ENCODE data around the gene ALDH3B2. TPM values are rescaled to one million over a fixed set of nuclear protein-coding genes. Genes with fewer than 3 reads are reported as not detected.

The ALDH3B2 gene
- total RNA-seq, 1 experiment from 2014 or later: not detected

DNA sequence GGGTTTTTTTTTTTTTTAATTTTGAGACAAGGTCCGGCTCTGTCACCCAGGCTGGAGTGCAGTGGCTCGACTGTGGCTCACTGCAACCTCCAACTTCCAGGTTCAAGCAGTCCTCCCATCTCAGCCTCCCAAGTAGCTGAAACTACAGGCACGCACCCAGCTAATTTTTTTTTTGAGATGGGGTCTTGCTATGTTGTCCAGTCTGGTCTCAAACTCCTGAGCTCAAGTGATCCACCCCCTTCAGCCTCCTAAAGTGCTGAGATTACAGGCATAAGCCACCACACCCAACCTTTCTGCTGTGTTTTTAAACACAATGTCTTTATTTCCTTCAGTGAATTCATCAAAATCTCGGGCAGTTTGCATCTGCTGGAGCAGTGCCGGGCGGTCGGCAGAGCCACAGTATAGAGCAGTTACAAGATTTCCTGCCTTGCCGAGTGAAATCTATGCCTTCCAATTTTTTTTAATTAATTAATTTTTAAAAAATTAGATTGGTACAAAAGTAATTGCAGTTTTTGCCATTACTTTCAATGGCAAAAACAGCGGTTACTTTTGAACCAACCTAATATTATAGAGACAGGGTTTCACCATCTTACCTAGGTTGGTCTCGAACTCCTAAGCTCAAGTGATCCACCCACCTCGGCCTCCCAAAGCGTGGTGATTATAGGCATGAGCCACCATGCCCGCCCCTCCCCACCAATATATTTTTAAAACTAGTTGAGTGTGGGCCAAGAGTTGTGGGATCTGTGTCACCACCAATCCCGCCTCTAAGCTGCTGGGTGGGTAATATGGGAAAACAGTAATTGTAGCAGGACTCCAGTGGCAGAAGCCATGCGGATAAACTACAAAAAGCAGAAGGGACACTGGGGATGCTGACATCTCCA lies 21.2 kb downstream of the ALDH3B2 start:
- ATAC-seq (no peak), DNase-seq (ENCODE audit: low read depth, low spot score) (no peak)
- Histone ChIP-seq H3K36me3 (ENCODE audit: control insufficient read depth, insufficient read depth, low read length) (no peaks in the 10 kb centered on the region), H3K27me3 (ENCODE audit: control insufficient read depth, insufficient read depth, low read length) (0 out of 2 replicates have a peak, but pooled peaks cover 2% of the 10 kb centered on the region), H3K27ac (ENCODE audit: low read length) (no peak overlapping the region), H3K4me3 (ENCODE audit: low read depth in 2 of 2, low read length in 2 of 2) (no peak overlapping the region), H3K9me3 (ENCODE audit: control insufficient read depth, insufficient read depth, low read depth, low read length) (no peaks in the 10 kb centered on the region), H3K4me1 (ENCODE audit: control insufficient read depth, insufficient read depth, low read length) (peaks cover 4% of the 10 kb centered on the region; the same call in 1 of the 2 replicates)
- POLR2A ChIA-PET: no interaction called here
- CTCF ChIA-PET: no interaction called here
- intact Hi-C loops (cut with micrococcal nuclease; ENCODE audit: unreplicated experiment) (no loop called here), in situ Hi-C loops (cut with HindIII; ENCODE audit: low pct_unique_long_range_greater_than_20kb, low sequenced_read_pairs) (no loop called here)
- no TSS peak for BruUV-seq (replicated peaks)
- TF ChIP-seq TCF7L2 (IDR thresholded peaks at IDR 0.05; ENCODE audit: low read depth, low read length): no peak
- TF ChIP-seq SIN3A (IDR thresholded peaks at IDR 0.05; ENCODE audit: borderline replicate concordance, insufficient read depth, low read depth, low read length): no peak
- TF ChIP-seq, protein P1, sequence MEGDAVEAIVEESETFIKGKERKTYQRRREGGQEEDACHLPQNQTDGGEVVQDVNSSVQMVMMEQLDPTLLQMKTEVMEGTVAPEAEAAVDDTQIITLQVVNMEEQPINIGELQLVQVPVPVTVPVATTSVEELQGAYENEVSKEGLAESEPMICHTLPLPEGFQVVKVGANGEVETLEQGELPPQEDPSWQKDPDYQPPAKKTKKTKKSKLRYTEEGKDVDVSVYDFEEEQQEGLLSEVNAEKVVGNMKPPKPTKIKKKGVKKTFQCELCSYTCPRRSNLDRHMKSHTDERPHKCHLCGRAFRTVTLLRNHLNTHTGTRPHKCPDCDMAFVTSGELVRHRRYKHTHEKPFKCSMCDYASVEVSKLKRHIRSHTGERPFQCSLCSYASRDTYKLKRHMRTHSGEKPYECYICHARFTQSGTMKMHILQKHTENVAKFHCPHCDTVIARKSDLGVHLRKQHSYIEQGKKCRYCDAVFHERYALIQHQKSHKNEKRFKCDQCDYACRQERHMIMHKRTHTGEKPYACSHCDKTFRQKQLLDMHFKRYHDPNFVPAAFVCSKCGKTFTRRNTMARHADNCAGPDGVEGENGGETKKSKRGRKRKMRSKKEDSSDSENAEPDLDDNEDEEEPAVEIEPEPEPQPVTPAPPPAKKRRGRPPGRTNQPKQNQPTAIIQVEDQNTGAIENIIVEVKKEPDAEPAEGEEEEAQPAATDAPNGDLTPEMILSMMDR (IDR thresholded peaks at IDR 0.05): no peak
- TF ChIP-seq, protein P2, sequence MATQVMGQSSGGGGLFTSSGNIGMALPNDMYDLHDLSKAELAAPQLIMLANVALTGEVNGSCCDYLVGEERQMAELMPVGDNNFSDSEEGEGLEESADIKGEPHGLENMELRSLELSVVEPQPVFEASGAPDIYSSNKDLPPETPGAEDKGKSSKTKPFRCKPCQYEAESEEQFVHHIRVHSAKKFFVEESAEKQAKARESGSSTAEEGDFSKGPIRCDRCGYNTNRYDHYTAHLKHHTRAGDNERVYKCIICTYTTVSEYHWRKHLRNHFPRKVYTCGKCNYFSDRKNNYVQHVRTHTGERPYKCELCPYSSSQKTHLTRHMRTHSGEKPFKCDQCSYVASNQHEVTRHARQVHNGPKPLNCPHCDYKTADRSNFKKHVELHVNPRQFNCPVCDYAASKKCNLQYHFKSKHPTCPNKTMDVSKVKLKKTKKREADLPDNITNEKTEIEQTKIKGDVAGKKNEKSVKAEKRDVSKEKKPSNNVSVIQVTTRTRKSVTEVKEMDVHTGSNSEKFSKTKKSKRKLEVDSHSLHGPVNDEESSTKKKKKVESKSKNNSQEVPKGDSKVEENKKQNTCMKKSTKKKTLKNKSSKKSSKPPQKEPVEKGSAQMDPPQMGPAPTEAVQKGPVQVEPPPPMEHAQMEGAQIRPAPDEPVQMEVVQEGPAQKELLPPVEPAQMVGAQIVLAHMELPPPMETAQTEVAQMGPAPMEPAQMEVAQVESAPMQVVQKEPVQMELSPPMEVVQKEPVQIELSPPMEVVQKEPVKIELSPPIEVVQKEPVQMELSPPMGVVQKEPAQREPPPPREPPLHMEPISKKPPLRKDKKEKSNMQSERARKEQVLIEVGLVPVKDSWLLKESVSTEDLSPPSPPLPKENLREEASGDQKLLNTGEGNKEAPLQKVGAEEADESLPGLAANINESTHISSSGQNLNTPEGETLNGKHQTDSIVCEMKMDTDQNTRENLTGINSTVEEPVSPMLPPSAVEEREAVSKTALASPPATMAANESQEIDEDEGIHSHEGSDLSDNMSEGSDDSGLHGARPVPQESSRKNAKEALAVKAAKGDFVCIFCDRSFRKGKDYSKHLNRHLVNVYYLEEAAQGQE (IDR thresholded peaks at IDR 0.05; ENCODE audit: insufficient read depth in 1 of 2, low read depth in 2 of 2, low read length in 1 of 2): no peak
- no peak for TF ChIP-seq POLR2AphosphoS5 (IDR thresholded peaks at IDR 0.05; ENCODE audit: low read depth, low read length)

DNA sequence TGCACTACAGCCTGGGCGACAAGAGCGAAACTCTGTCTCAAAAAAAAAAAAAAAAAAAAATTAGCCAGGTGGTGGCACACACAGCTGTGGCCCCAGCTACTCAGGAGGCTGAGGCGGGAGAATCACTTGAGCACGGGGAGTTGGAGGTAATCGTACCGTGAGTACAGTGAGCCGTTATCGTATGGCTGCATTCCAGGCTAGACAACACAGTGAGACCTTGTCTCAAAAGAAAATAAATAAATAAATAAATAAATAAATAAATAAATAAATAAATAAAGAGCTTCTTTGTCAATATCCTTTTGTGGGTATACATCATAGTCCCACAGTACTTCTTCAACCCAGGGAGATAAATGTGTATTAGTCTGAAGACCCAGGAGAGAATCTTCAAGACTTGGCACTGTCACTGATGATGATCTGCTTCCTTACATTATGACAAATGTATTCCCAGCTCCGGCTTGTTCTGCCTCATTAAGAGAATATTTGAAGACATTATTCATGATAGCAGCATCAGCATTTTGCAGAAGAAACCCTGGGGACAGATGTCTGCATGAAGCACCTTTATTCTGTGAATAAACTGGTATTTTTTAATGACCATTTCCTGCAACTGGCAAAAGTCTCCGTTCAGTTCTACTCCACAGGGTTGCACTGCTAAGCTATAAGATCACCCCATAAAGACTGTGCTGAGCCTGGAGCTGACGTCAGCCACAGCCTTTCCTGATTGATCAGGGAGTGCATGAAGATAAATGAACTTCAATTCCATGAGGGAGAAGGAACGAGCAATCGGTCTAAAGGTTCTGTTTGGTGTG lies 22.2 kb downstream of the ALDH3B2 start:
- Histone ChIP-seq H3K4me1 (ENCODE audit: control insufficient read depth, insufficient read depth, low read length) (peaks cover 4% of the 10 kb centered on the region; the same call in 1 of the 2 replicates), H3K9me3 (ENCODE audit: control insufficient read depth, insufficient read depth, low read depth, low read length) (no peaks in the 10 kb centered on the region), H3K27me3 (ENCODE audit: control insufficient read depth, insufficient read depth, low read length) (0 out of 2 replicates have a peak, but pooled peaks cover 2% of the 10 kb centered on the region), H3K36me3 (ENCODE audit: control insufficient read depth, insufficient read depth, low read length) (no peaks in the 10 kb centered on the region), H3K27ac (ENCODE audit: low read length) (no peak overlapping the region), H3K4me3 (ENCODE audit: low read depth in 2 of 2, low read length in 2 of 2) (no peak overlapping the region)
- no TSS peak for BruUV-seq (replicated peaks)
- DNase-seq (ENCODE audit: low read depth, low spot score): no peak
- intact Hi-C loops (cut with micrococcal nuclease; ENCODE audit: unreplicated experiment) (no loop called here), in situ Hi-C loops (cut with HindIII; ENCODE audit: low pct_unique_long_range_greater_than_20kb, low sequenced_read_pairs) (no loop called here)
- POLR2A ChIA-PET: no interaction called here
- TF ChIP-seq, protein P1 (IDR thresholded peaks at IDR 0.05): no peak
- TF ChIP-seq SIN3A (IDR thresholded peaks at IDR 0.05; ENCODE audit: borderline replicate concordance, insufficient read depth, low read depth, low read length): no peak
- no peak for TF ChIP-seq POLR2AphosphoS5 (IDR thresholded peaks at IDR 0.05; ENCODE audit: low read depth, low read length)
- TF ChIP-seq TCF7L2 (IDR thresholded peaks at IDR 0.05; ENCODE audit: low read depth, low read length): no peak
- TF ChIP-seq, protein P2 (IDR thresholded peaks at IDR 0.05; ENCODE audit: insufficient read depth in 1 of 2, low read depth in 2 of 2, low read length in 1 of 2): no peak
- no peak for ATAC-seq
- CTCF ChIA-PET: interaction anchor here (0.6 to 1.5 kb wide), 3 partner anchors 19 to 23 kb away, joined by 3 to 13 read pairs (median 3); partner anchors contain the start of gene NUDT8

Measured in Panc1 (cell line).